ENCODE data around the gene BLVRA.

Gene BLVRA

GRCh38 chr7:43742692-43743091 lies 15.8 kb upstream of the BLVRA start:
- no peak overlapping the region for H2AFZ ChIP-seq (ENCODE audit: low read depth, low read length, severe bottlenecking)
- no peak for TF ChIP-seq EZH2phosphoT487 (conservative IDR thresholded peaks at IDR 0.05; ENCODE audit: low read length)
- no peak for TF ChIP-seq CTCF (IDR thresholded peaks at IDR 0.05; ENCODE audit: insufficient read depth, low read length, poor library complexity, severe bottlenecking)
- no peak overlapping the region for H3K4me3 ChIP-seq (ENCODE audit: insufficient read depth, low read length, poor library complexity, severe bottlenecking)
- H3K27ac ChIP-seq (ENCODE audit: low read depth, low read length): no peak overlapping the region
- no peak overlapping the region for H3K4me2 ChIP-seq (ENCODE audit: low read depth, low read length, poor library complexity, severe bottlenecking)
- no peaks in the 10 kb centered on the region for H4K20me1 ChIP-seq (ENCODE audit: low read depth, low read length)
- H3K9ac ChIP-seq (ENCODE audit: low read length): no peak overlapping the region
- H3K79me2 ChIP-seq (ENCODE audit: insufficient read depth, low read length): no peaks in the 10 kb centered on the region
- no peaks in the 10 kb centered on the region for H3K36me3 ChIP-seq (ENCODE audit: low read length)
- H3K9me3 ChIP-seq (ENCODE audit: insufficient read depth, low read length): no peaks in the 10 kb centered on the region
- H3K9me2 ChIP-seq (replicated peaks; ENCODE audit: insufficient read depth, low read length): no peaks in the 10 kb centered on the region
- H3K27me3 ChIP-seq (ENCODE audit: low read length): no peaks in the 10 kb centered on the region
- no peaks in the 10 kb centered on the region for H3F3A ChIP-seq (ENCODE audit: insufficient read depth)

- Histone ChIP-seq H2AFZ (ENCODE audit: low read depth, low read length, severe bottlenecking) (no peak overlapping the region), H3K9me3 (ENCODE audit: insufficient read depth, low read length) (no peaks in the 10 kb centered on the region), H4K20me1 (ENCODE audit: low read depth, low read length) (no peaks in the 10 kb centered on the region), H3K9me2 (replicated peaks; ENCODE audit: insufficient read depth, low read length) (no peaks in the 10 kb centered on the region), H3K9ac (ENCODE audit: low read length) (no peak overlapping the region), H3K4me2 (ENCODE audit: low read depth, low read length, poor library complexity, severe bottlenecking) (no peak overlapping the region), H3K36me3 (ENCODE audit: low read length) (no peaks in the 10 kb centered on the region), H3K27me3 (ENCODE audit: low read length) (no peaks in the 10 kb centered on the region), H3F3A (ENCODE audit: insufficient read depth) (no peaks in the 10 kb centered on the region), H3K4me3 (ENCODE audit: insufficient read depth, low read length, poor library complexity, severe bottlenecking) (no peak overlapping the region), H3K27ac (ENCODE audit: low read depth, low read length) (no peak overlapping the region), H3K79me2 (ENCODE audit: insufficient read depth, low read length) (no peaks in the 10 kb centered on the region)
- TF ChIP-seq EZH2phosphoT487 (conservative IDR thresholded peaks at IDR 0.05; ENCODE audit: low read length) (no peak), CTCF (IDR thresholded peaks at IDR 0.05; ENCODE audit: insufficient read depth, low read length, poor library complexity, severe bottlenecking) (no peak)
Measured at GRCh38 chr7:43747328-43748105, 11.0 kb upstream of the BLVRA start.

GRCh38 chr7:43749383-43749940 lies 9.0 kb upstream of the BLVRA start:
- H3K9me3 ChIP-seq (ENCODE audit: insufficient read depth, low read length): no peaks in the 10 kb centered on the region
- no peaks in the 10 kb centered on the region for H3K27me3 ChIP-seq (ENCODE audit: low read length)
- H2AFZ ChIP-seq (ENCODE audit: low read depth, low read length, severe bottlenecking): no peak overlapping the region
- H3K27ac ChIP-seq (ENCODE audit: low read depth, low read length): no peak overlapping the region
- TF ChIP-seq EZH2phosphoT487 (conservative IDR thresholded peaks at IDR 0.05; ENCODE audit: low read length) (no peak), CTCF (IDR thresholded peaks at IDR 0.05; ENCODE audit: insufficient read depth, low read length, poor library complexity, severe bottlenecking) (no peak)
- no peaks in the 10 kb centered on the region for H3K36me3 ChIP-seq (ENCODE audit: low read length)
- H3F3A ChIP-seq (ENCODE audit: insufficient read depth): no peaks in the 10 kb centered on the region
- no peaks in the 10 kb centered on the region for H3K9me2 ChIP-seq (replicated peaks; ENCODE audit: insufficient read depth, low read length)
- no peaks in the 10 kb centered on the region for H3K79me2 ChIP-seq (ENCODE audit: insufficient read depth, low read length)
- H3K4me2 ChIP-seq (ENCODE audit: low read depth, low read length, poor library complexity, severe bottlenecking): no peak overlapping the region
- H3K9ac ChIP-seq (ENCODE audit: low read length): no peak overlapping the region
- no peak overlapping the region for H3K4me3 ChIP-seq (ENCODE audit: insufficient read depth, low read length, poor library complexity, severe bottlenecking)
- no peaks in the 10 kb centered on the region for H4K20me1 ChIP-seq (ENCODE audit: low read depth, low read length)

Data from SU-DHL-6 (cell line).